Metanephros (tissue), 1 donor: ENCODE data around the gene POM121L2. TPM values are rescaled to one million over a fixed set of nuclear protein-coding genes. Genes with fewer than 3 reads are reported as not detected.

Experiments
- total RNA-seq: library from RNA; depleted of rRNA; stranded (reverse); fragments of >200 nt; gene quantifications from one replicate; pipeline ENCODE4 v1.2.3, GENCODE V29; 2014

The POM121L2 gene
- total RNA-seq = not detected

DNA sequence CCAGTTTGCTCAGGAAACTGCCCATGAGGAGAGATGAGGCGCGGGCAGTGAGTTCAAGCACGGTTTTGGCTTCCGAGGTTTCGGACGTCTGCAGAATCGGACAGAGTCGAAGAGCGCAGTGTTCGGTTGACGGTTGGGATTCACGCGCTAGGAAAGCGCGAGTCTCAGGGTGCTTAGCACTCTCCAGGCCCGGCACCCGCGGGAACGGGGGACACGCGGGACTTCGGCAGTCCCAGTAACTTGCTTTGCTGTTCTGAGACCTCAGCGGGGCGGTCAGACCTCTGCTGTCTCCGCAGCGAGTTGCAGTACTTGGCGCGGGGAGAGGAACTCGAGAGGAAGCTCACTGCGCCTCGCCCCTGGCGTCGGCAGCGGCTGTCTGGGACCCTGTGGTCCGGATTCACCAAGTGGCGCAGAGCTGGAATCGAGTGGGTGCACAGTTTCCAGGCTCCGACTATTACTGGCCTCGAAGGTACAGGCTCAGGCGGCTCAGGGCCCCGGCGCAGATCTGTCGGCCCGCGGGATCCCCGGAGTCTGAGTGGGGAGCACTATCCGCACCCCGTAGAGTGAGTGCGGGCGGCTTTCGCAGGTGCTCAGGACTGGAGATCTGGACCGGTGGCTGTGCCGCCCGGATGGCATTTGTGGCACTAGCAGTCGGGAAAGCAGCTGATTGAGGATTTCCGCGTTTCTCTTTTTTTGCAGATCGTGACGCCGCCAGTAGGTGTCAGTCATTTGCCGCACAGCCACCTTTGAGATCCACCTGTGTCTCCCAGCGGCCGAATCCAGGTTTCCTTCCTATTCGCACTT is at the start of gene POM121L2:
Gene POM121L2 (minus strand): TSS at position 128 of the 804 bp plus-strand sequence. CDS start 103 bp downstream, at position 25.

Other genes with a start within 250 kb of the POM121L2 start
- 0.47 TPM for gene PRSS16, start 64.6 kb downstream of the POM121L2 start, total RNA-seq
- 6.2 TPM for gene ZNF391, start 76.5 kb upstream of the POM121L2 start, total RNA-seq
- 11.0 TPM for gene ZNF184, start 160.8 kb upstream of the POM121L2 start, total RNA-seq